Heart right ventricle (tissue), 16 donors: ENCODE results near the gene TESMIN. TPM values are rescaled to one million over a fixed set of nuclear protein-coding genes. Genes with fewer than 3 reads are reported as not detected.

ENCODE experiments used
- ATAC-seq, 8 donors: fragments of 200-7000 bp; cut with Tn5 transposase; one replicate each; pipeline ENCODE4 v1.9.1; 2020; ENCODE audit warnings: mild to moderate bottlenecking in 8 of 8, moderate library complexity in 8 of 8, moderate number of reproducible peaks in 1 of 8
- DNase-seq, 2 donors: peaks; one replicate each; pipeline ENCODE4 v3.0.0-alpha.2; 2020
- H3K27ac ChIP-seq, 10 donors: fragments of 200-600 bp; sonication (generic) in 2 of 10; one replicate each; pipeline versions ENCODE4 v1.5.0 to v1.8.0; 2020 to 2022; ENCODE audit warnings: mild to moderate bottlenecking in 3 of 10
- H3K27me3 ChIP-seq, 7 donors: fragments of 200-600 bp; one replicate each; pipeline ENCODE4 v1.8.0; 2021 to 2022; ENCODE audit warnings: mild to moderate bottlenecking in 2 of 7
- H3K36me3 ChIP-seq, 9 donors: fragments of 200-600 bp; sonication (generic) in 1 of 9; one replicate each; pipeline versions ENCODE4 v1.5.0 to v1.8.0; 2020 to 2022; ENCODE audit warnings: mild to moderate bottlenecking in 2 of 9
- H3K4me1 ChIP-seq, 9 donors: fragments of 200-600 bp; sonication (generic) in 1 of 9; one replicate each; pipeline versions ENCODE4 v1.5.0 to v1.8.0; 2020 to 2022; ENCODE audit warnings: mild to moderate bottlenecking in 4 of 9
- H3K4me3 ChIP-seq, 10 donors: fragments of 200-600 bp; sonication (generic) in 2 of 10; one replicate each; pipeline versions ENCODE4 v1.5.0 to v1.8.0; 2020 to 2022; ENCODE audit warnings: mild to moderate bottlenecking in 7 of 10, moderate library complexity in 2 of 10
- H3K9me3 ChIP-seq, 11 donors: fragments of 200-600 bp in 10 of 11; sonication (generic) in 2 of 11; one replicate each; pipeline versions ENCODE4 v1.5.0 to v1.8.0; 2013 to 2022; ENCODE audit warnings: mild to moderate bottlenecking in 2 of 11, control low read depth in 1 of 11, moderate library complexity in 1 of 11
- WGBS, 2 donors: extraction: QIAGEN DNeasy Blood & Tissue Kit; methylation state at CpG; one replicate each; pipeline ENCODE4 v1.1.7; 2013; ENCODE audit warnings: inconsistent platforms in 1 of 2; 5-methylcytosine and 5-hydroxymethylcytosine counted together
- intact Hi-C, 10 donors: fragments of 100-400 bp; cut with DNase I; formaldehyde crosslinking; loops; one replicate each; pipeline versions ENCODE4 v1.11.1 to v1.14.2; 2022
- polyA plus RNA-seq, 2 donors: library from polyadenylated mRNA; stranded (reverse); fragments of 200-250 nt; gene quantifications; one replicate each; pipeline ENCODE4 v1.2.3, GENCODE V29; 2013
- total RNA-seq, 10 donors: library from RNA; stranded (reverse); fragmentation: NEBNext Ultra II Directional in 3 of 10; extraction: Animal tissue kit (Norgen Biotek cat#: 25700) in 3 of 10; gene quantifications; one replicate each; pipeline versions ENCODE4 v1.2.1 to v1.2.4, GENCODE V29; 2021 to 2023
- TF ChIP-seq, protein P1 (sequence below), 9 donors: fragments of 200-600 bp; sonication (generic) in 2 of 9; IDR thresholded peaks; one replicate each; pipeline versions ENCODE4 v1.5.0 to v1.8.0; 2021 to 2022; ENCODE audit warnings: antibody characterized with exemption in 9 of 9, mild to moderate bottlenecking in 5 of 9, moderate library complexity in 1 of 9
- donor health status: Arrhythmogenic right ventricular cardiomyopathy.
- donor health status: ischemic (EF 13 %, LVEDD 7.1; RV severe dilation, severe dysfunction).
- donor health status: healthy with polysubstance abuse.
- donor health status: DM: no; HTN: yes; CAD: no.
- donor health status: DM: no; HTN: no; CAD: no.
- donor health status: ischemic (EF 25% LVEDD 6.9; RV normal size, moderate dysfunction).
- donor health status: ischemic (EF 25% LVEDD 5.7; RV mildly dilated, moderate dysfunction).
- donor health status: healthy.
- donor health status: DM: yes; HTN: yes; CAD: no.
- donor health status: Ischemic cardiomyopathy.
- donor health status: ischemic (EF 35%, LVEDD 5.7; RV mildly dilated, moderate dysfunction).
- donor health status: nonischemic (EF 11% LVEDD 7.7; RV severe dilation, severe dysfunction).
- donor health status: DM: yes; HTN: yes; CAD: no.
- donor health status: PGD.
- donor health status: ischemic (EF 29% LVEDD 5.4; RV normal size, mild dysfunction).
- donor health status: nonischemic (EF 23%, LVEDD 6.1; RV moderate dilation, normal function).

The TESMIN gene
- total and polyA plus RNA-seq, 12 donors = 0.13 to 2.6 (median 0.63) TPM; not detected in 2

DNA sequence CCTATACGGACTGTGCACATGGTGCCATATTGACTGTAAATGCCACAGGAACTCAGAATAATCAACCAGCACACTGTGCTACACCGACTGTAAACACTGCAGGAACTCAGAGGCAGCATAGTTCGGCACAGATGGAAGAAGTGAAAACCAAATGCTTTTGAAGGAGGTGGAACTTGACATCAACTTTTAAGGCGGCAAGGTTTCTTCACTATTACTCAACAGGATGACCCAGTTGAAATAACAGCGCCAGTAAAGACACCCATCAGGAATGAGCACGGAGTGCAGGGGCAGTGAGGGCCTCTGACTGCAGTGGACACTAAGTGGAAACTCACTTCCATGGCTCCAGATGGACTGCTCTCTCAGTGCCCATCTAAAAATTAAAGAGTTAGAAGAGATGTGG is 15.7 kb downstream of the TESMIN start:
- no peak for ATAC-seq
- Histone ChIP-seq H3K27ac (peak overlapping the region in 1 of 10 donors; percentile 27), H3K27me3 (no peaks in the 10 kb centered on the region), H3K9me3 (no peaks in the 10 kb centered on the region), H3K4me3 (no peak overlapping the region), H3K36me3 (no peaks in the 10 kb centered on the region), H3K4me1 (peaks cover 0 to 30% (median 0%) of the 10 kb centered on the region in 9 donors)
- TF ChIP-seq, protein P1, sequence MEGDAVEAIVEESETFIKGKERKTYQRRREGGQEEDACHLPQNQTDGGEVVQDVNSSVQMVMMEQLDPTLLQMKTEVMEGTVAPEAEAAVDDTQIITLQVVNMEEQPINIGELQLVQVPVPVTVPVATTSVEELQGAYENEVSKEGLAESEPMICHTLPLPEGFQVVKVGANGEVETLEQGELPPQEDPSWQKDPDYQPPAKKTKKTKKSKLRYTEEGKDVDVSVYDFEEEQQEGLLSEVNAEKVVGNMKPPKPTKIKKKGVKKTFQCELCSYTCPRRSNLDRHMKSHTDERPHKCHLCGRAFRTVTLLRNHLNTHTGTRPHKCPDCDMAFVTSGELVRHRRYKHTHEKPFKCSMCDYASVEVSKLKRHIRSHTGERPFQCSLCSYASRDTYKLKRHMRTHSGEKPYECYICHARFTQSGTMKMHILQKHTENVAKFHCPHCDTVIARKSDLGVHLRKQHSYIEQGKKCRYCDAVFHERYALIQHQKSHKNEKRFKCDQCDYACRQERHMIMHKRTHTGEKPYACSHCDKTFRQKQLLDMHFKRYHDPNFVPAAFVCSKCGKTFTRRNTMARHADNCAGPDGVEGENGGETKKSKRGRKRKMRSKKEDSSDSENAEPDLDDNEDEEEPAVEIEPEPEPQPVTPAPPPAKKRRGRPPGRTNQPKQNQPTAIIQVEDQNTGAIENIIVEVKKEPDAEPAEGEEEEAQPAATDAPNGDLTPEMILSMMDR (IDR thresholded peaks at IDR 0.05) = no peak
- DNase-seq = no peak
- intact Hi-C loops = no loop called here
- 86 to 88% methylated on average over 6 of the region's 6 CpGs for WGBS, 2 donors

DNA sequence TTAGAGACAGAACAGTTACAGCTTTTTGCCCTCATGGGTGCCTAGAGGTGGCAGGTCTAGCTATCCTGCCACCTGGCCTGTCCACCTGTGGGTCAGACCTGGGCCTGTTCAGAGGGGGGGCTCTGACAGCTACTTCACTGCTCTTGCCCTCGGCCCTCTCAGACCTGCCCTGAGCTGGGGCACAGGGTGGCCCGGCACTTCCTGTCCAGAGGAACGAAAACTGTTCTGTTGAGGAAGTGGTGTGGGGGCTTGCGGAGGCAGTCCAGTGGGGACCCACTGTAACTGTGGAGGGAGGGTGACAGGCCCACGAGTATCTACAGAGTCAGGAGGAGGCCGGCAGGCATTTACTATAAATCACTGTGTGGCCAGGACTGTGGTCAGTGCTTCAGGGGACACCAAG is 16.2 kb downstream of the TESMIN start:
- H3K27me3 ChIP-seq = no peaks in the 10 kb centered on the region
- no peaks in the 10 kb centered on the region for H3K9me3 ChIP-seq
- DNase-seq (no peak), ATAC-seq (no peak)
- H3K27ac ChIP-seq = peak overlapping the region in 1 of 10 donors; percentile 27
- no peak overlapping the region for H3K4me3 ChIP-seq
- WGBS, 2 donors = 74 to 82% methylated on average over 6 of the region's 6 CpGs
- TF ChIP-seq, protein P1 (IDR thresholded peaks at IDR 0.05) = no peak
- H3K4me1 ChIP-seq = peaks cover 0 to 30% (median 0%) of the 10 kb centered on the region in 9 donors
- no peaks in the 10 kb centered on the region for H3K36me3 ChIP-seq
- intact Hi-C loops = no loop called here

DNA sequence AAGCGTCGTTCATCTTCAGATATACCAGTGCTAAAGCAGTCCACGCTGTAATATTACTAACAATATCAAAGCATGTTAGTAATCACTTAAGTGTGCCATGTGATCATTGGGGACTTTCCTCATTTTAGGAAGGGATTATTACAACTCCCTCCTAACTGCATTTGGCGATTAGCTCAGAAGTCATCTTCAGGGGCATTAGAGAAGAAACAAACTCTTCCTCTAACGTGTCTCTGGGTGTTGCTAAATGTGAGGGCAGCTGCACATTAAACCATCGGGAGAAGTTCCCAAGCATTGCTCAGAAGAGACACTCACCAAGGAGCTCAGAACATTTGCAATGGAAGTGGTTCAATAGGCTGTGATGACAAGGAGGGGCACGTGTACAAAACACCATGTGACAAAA is 17.2 kb downstream of the TESMIN start:
- no peaks in the 10 kb centered on the region for H3K9me3 ChIP-seq
- H3K27me3 ChIP-seq = no peaks in the 10 kb centered on the region
- H3K36me3 ChIP-seq = no peaks in the 10 kb centered on the region
- intact Hi-C loops = no loop called here
- ATAC-seq (no peak), DNase-seq (no peak)
- H3K4me1 ChIP-seq = peaks cover 0 to 30% (median 0%) of the 10 kb centered on the region in 9 donors
- TF ChIP-seq, protein P1 (IDR thresholded peaks at IDR 0.05) = no peak
- H3K27ac ChIP-seq = no peak overlapping the region
- WGBS, 2 donors = 86 to 88% methylated on average over 7 of the region's 7 CpGs
- H3K4me3 ChIP-seq = no peak overlapping the region

DNA sequence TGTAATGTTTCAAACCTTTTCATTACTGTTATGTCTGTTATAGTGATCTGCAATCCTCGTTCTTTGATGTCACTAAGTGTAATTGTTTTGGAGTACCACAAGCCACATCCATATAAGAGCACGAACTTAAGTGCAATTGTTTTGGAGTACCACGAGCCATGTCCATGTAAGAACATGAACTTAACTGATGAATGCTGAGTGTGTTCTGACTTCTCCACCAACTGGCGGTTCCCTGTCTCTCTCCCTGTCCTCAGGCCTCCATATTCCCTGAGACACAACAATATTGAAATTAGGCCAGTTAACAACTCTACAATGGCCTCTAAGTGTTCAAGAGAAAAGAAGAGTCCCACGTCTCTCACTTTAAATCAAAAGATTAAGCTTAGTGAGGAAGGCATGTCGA is 23.5 kb downstream of the TESMIN start:
- peak in 1 of 8 donors; percentile 50 for ATAC-seq
- no peak for DNase-seq
- WGBS, 2 donors = 83% methylated on average over 6 of the region's 6 CpGs
- TF ChIP-seq, protein P1 (IDR thresholded peaks at IDR 0.05) = peak in 3 of 9 donors; percentile 29 to 33 (median 29)
- H3K27ac ChIP-seq = no peak overlapping the region
- intact Hi-C loops = no loop called here
- H3K27me3 ChIP-seq = peaks cover 0 to 3% (median 0%) of the 10 kb centered on the region in 7 donors
- H3K9me3 ChIP-seq = no peaks in the 10 kb centered on the region
- no peak overlapping the region for H3K4me3 ChIP-seq
- no peaks in the 10 kb centered on the region for H3K36me3 ChIP-seq
- H3K4me1 ChIP-seq = no peaks in the 10 kb centered on the region
